MM.1S (cell line): ENCODE data around the gene DNAL1.

Experiments
- EZH2 ChIP-seq: fragments of 300-600 bp; sonication (generic); optimal IDR thresholded peaks from 2 replicates; pipeline ENCODE3; 2017; ENCODE audit warnings: low read depth, mild to moderate bottlenecking, antibody characterized with exemption, low read length, mixed read lengths
- TF ChIP-seq, protein P1 (sequence below): fragments of 300-600 bp; sonication (generic); IDR thresholded peaks from 2 replicates; pipeline ENCODE4 v1.5.1; 2016; ENCODE audit warnings: antibody characterized with exemption, low read length, mixed read lengths

DNA sequence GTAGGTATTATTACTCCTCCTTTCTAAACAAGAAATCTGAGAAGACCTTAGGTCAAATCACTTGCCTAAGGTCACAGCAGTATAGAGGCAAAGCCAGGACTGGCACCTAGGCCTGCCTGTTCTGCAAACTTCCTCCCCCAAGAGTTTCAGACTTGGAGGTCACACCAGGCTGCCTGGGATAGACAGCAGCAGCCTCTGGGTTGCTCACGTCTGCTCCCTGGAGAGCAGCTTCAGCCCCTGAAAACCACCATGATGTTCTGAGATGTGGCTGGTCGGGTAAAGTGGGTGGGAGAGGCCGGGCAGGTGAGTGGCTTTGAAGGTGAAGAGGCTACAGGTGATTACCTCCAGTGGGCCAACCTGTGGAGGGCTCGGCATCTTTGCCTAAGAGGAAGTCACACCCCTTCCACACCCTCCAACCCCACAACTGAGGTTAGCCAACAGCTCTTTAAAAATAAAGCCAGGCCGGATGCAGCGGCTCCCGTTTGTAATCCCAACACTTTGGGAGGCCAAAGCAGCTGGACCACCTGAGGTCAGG, 106.4 kb downstream of the DNAL1 start:
- TF ChIP-seq, protein P1, sequence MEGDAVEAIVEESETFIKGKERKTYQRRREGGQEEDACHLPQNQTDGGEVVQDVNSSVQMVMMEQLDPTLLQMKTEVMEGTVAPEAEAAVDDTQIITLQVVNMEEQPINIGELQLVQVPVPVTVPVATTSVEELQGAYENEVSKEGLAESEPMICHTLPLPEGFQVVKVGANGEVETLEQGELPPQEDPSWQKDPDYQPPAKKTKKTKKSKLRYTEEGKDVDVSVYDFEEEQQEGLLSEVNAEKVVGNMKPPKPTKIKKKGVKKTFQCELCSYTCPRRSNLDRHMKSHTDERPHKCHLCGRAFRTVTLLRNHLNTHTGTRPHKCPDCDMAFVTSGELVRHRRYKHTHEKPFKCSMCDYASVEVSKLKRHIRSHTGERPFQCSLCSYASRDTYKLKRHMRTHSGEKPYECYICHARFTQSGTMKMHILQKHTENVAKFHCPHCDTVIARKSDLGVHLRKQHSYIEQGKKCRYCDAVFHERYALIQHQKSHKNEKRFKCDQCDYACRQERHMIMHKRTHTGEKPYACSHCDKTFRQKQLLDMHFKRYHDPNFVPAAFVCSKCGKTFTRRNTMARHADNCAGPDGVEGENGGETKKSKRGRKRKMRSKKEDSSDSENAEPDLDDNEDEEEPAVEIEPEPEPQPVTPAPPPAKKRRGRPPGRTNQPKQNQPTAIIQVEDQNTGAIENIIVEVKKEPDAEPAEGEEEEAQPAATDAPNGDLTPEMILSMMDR: no peak
- no peak for TF ChIP-seq EZH2
